ENCODE measurements around the gene ABL2. TPM values are rescaled to one million over a fixed set of nuclear protein-coding genes. Genes with fewer than 3 reads are reported as not detected.

Gene ABL2
- total and polyA plus RNA-seq, 7 donors: 1.2 to 32.6 (median 10.3) TPM

DNA sequence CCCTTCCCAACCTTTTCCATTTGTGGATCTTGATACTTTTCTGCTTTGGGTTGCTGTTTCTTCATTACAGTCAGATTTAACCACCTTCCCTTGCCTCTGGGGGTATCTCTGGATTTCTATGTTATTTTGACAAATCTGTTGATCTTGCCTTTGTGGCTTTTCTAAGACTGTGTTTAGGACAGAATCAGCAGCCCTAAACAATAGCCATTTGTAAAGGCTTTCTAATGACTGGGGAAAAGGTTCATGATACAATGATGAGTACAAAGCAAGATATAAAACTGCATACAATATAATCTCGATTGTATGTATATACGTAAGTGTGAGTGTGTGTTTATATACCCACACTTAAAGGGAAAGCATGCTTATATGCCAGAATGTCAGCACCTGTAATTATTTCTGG, 176.0 kb downstream of the ABL2 start:
- Histone ChIP-seq H3K4me3 (no peak overlapping the region), H3K4me1 (peaks cover 0 to 8% (median 5%) of the 10 kb centered on the region in 4 donors), H3K36me3 (peaks cover 0 to 27% (median 0%) of the 10 kb centered on the region in 4 donors), H3K9me3 (no peaks in the 10 kb centered on the region), H3K27me3 (no peaks in the 10 kb centered on the region), H3K27ac (no peak overlapping the region)
- TF ChIP-seq, protein P1, sequence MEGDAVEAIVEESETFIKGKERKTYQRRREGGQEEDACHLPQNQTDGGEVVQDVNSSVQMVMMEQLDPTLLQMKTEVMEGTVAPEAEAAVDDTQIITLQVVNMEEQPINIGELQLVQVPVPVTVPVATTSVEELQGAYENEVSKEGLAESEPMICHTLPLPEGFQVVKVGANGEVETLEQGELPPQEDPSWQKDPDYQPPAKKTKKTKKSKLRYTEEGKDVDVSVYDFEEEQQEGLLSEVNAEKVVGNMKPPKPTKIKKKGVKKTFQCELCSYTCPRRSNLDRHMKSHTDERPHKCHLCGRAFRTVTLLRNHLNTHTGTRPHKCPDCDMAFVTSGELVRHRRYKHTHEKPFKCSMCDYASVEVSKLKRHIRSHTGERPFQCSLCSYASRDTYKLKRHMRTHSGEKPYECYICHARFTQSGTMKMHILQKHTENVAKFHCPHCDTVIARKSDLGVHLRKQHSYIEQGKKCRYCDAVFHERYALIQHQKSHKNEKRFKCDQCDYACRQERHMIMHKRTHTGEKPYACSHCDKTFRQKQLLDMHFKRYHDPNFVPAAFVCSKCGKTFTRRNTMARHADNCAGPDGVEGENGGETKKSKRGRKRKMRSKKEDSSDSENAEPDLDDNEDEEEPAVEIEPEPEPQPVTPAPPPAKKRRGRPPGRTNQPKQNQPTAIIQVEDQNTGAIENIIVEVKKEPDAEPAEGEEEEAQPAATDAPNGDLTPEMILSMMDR (IDR thresholded peaks at IDR 0.05): no peak
- TF ChIP-seq POLR2AphosphoS5 (IDR thresholded peaks at IDR 0.05): no peak
- no peak for TF ChIP-seq POLR2A (IDR thresholded peaks at IDR 0.05)
- no peak for TF ChIP-seq EP300 (IDR thresholded peaks at IDR 0.05)
- no peak for DNase-seq
- intact Hi-C loops (cut with DNase I): no loop called here
- WGBS, 2 donors: 28 to 81% methylated on average over 2 of the region's 2 CpGs

GRCh38 chr1:179052776-179053175, 176.7 kb downstream of the ABL2 start:
- 89 to 97% methylated on average over 2 of the region's 2 CpGs for WGBS, 2 donors
- no peaks in the 10 kb centered on the region for H3K9me3 ChIP-seq
- no peak for DNase-seq
- peaks cover 0 to 9% (median under 1%) of the 10 kb centered on the region in 4 donors for H3K4me1 ChIP-seq
- intact Hi-C loops (cut with DNase I): no loop called here
- no peak overlapping the region for H3K4me3 ChIP-seq
- no peak overlapping the region for H3K27ac ChIP-seq
- TF ChIP-seq POLR2A (IDR thresholded peaks at IDR 0.05): no peak
- TF ChIP-seq POLR2AphosphoS5 (IDR thresholded peaks at IDR 0.05): no peak
- TF ChIP-seq EP300 (IDR thresholded peaks at IDR 0.05): no peak
- TF ChIP-seq, protein P1 (IDR thresholded peaks at IDR 0.05): no peak
- H3K27me3 ChIP-seq: no peaks in the 10 kb centered on the region
- H3K36me3 ChIP-seq: peaks cover 0 to 27% (median 0%) of the 10 kb centered on the region in 4 donors

Small RNA genes lying within 50 kb of the gene (small RNA-seq; reads per million reads assigned to genes)
- gene AL512326.2 (0 reads per million in 3 donors), gene AL512326.3 (0 reads per million in 3 donors), gene EIF4A1P11 (0 reads per million in 3 donors), gene RF00272 (0 reads per million in 3 donors)

Other genes starting within 250 kb of the ABL2 start
- 10 to 100 TPM; 36.3 to 51.0 (median 48.3) TPM for gene FAM20B, start 203.8 kb downstream of the ABL2 start, total RNA-seq
- 10 to 100 TPM in 1 of 3 donors, 1 to 10 TPM in 2; 7.4 to 14.8 (median 7.8) TPM for gene FAM20B, start 203.8 kb downstream of the ABL2 start, polyA plus RNA-seq
- 10 to 100 TPM; 38.8 to 53.5 (median 39.9) TPM for gene TOR3A, start 147.6 kb downstream of the ABL2 start, total RNA-seq
- gene TOR3A, start 147.6 kb downstream of the ABL2 start, polyA plus RNA-seq: 10 to 100 TPM in 2 of 3 donors, 1 to 10 TPM in 1; 8.3 to 37.1 (median 12.0) TPM
- 10 to 100 TPM; 13.2 to 14.7 (median 14.1) TPM for gene SOAT1, start 64.1 kb upstream of the ABL2 start, total RNA-seq
- 1 to 10 TPM; 2.4 to 7.2 (median 2.8) TPM for gene SOAT1, start 64.1 kb upstream of the ABL2 start, polyA plus RNA-seq
- gene AXDND1, start 136.3 kb upstream of the ABL2 start, total RNA-seq: 1 to 10 TPM in 1 of 4 donors, under 1 TPM in 2, not detected in 1; 0.14 to 2.5 (median 0.36) TPM
- 10 to 100 TPM in 1 of 3 donors, 1 to 10 TPM in 2; 2.4 to 19.2 (median 5.1) TPM for gene AXDND1, start 136.3 kb upstream of the ABL2 start, polyA plus RNA-seq